Ovary (tissue), 3 donors: ENCODE data around the gene RPRD1A.

ENCODE experiments used
- EP300 ChIP-seq: sonication (generic); formaldehyde crosslinking; IDR thresholded peaks from one replicate; pipeline ENCODE4 v1.6.1; 2017; ENCODE audit warnings: antibody characterized with exemption
- POLR2A ChIP-seq: fragments of 450-650 bp; IDR thresholded peaks from one replicate; pipeline ENCODE4 v1.6.1; 2017; ENCODE audit warnings: antibody characterized with exemption, mild to moderate bottlenecking, moderate library complexity
- TF ChIP-seq, protein P1 (sequence below), 3 donors: fragments of 450-650 bp in 2 of 3; fragments of 200-600 bp in 1 of 3; IDR thresholded peaks; one replicate each; pipeline versions ENCODE4 v1.5.1 to v1.8.0; 2016 to 2022; ENCODE audit warnings: antibody characterized with exemption in 3 of 3, mild to moderate bottlenecking in 1 of 3
- donor health status: DM: no; HTN: no; CAD: no.

DNA sequence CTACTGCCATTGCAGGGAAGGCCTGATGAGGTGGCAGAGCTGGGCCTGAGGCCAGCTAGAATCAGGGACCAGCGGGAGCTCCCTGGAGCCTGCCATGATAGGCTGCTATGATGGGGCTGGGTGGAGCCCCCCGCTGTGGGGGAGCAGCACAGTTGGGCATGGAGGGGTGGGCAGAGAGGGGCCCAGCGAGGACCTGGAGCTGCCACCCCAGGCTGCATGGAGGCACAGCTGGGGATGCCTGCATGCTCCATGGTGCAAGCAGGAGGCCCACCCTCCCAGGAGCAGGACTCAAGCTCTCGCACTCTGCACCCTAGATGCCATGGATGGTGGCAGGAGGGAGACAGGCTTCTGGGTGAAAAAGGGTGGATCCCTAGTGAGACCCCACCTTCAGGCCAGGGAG is 17.8 kb upstream of the RPRD1A start:
- TF ChIP-seq, protein P1, sequence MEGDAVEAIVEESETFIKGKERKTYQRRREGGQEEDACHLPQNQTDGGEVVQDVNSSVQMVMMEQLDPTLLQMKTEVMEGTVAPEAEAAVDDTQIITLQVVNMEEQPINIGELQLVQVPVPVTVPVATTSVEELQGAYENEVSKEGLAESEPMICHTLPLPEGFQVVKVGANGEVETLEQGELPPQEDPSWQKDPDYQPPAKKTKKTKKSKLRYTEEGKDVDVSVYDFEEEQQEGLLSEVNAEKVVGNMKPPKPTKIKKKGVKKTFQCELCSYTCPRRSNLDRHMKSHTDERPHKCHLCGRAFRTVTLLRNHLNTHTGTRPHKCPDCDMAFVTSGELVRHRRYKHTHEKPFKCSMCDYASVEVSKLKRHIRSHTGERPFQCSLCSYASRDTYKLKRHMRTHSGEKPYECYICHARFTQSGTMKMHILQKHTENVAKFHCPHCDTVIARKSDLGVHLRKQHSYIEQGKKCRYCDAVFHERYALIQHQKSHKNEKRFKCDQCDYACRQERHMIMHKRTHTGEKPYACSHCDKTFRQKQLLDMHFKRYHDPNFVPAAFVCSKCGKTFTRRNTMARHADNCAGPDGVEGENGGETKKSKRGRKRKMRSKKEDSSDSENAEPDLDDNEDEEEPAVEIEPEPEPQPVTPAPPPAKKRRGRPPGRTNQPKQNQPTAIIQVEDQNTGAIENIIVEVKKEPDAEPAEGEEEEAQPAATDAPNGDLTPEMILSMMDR (IDR thresholded peaks at IDR 0.05): no peak
- TF ChIP-seq POLR2A: no peak
- no peak for TF ChIP-seq EP300
